Erythroblast (primary cell): ENCODE data around the gene OR1D5.
"Not testable (repeated sequence)": the region's sequence is repeated elsewhere in the genome, so short reads cannot be mapped to it uniquely, and the experiment has no call there.

ENCODE experiments used
- GATA1 ChIP-seq: IDR thresholded peaks from 2 replicates; pipeline ENCODE4 v1.6.1; 2011; ENCODE audit warnings: low read depth, mild to moderate bottlenecking, control low read depth, low read length, moderate library complexity
- POLR2A ChIP-seq: IDR thresholded peaks from 2 replicates; pipeline ENCODE4 v1.6.1; 2011; ENCODE audit warnings: mild to moderate bottlenecking, low read length

DNA sequence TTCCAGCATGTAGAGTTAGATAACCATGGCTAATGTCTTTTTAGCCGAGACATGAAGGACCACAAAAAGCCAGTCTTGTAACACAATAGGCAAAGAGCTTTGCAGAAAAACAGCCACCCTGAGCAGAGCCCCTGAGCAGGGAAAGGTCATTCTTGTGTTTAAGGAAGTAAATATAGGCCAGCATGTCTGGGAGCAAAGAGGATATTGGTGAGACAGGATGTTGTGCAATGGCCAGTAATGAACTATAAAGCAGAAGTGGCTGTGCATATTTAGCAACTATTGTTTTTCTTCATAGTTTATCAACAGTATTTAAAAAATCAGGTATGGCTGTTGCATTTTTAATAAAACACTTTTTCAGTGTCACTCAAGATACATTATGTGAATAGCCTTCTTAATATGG, 1.8 kb upstream of the OR1D5 start:
- not testable (repeated sequence) for TF ChIP-seq POLR2A, GATA1
